Measurements from ENCODE around the gene PDIA4.

DNA sequence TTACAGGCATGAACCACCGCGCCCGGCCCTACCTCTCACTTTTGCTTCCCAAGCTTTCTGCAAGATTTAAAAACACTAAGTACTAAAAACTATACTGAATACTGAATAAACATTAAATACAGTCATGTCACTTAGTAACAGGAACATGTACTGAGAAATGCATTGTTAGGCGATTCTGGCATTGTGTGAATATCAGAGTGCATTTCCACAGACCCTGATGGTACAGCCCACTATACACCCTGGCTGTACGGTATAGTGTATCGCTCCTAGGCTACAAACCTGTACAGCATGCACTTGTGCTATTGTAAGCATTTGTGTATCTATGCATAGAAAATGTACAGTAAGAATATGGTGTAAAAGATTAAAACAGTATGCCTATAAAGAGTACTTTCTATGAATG is 29.1 kb downstream of the PDIA4 start:
- TF ChIP-seq, protein P1, sequence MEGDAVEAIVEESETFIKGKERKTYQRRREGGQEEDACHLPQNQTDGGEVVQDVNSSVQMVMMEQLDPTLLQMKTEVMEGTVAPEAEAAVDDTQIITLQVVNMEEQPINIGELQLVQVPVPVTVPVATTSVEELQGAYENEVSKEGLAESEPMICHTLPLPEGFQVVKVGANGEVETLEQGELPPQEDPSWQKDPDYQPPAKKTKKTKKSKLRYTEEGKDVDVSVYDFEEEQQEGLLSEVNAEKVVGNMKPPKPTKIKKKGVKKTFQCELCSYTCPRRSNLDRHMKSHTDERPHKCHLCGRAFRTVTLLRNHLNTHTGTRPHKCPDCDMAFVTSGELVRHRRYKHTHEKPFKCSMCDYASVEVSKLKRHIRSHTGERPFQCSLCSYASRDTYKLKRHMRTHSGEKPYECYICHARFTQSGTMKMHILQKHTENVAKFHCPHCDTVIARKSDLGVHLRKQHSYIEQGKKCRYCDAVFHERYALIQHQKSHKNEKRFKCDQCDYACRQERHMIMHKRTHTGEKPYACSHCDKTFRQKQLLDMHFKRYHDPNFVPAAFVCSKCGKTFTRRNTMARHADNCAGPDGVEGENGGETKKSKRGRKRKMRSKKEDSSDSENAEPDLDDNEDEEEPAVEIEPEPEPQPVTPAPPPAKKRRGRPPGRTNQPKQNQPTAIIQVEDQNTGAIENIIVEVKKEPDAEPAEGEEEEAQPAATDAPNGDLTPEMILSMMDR (IDR thresholded peaks at IDR 0.05 in 8 of 11, conservative IDR thresholded peaks at IDR 0.05 in 3 of 11) = no peak
- TF ChIP-seq POLR2A (IDR thresholded peaks at IDR 0.05) = no peak
